Tibial nerve (tissue), 4 donors: ENCODE measurements around the gene SLC25A1.

Source experiments
- CTCF ChIP-seq, 5 experiments: fragments of 200-600 bp in 3 of 5; fragments of 450-650 bp in 2 of 5; sonication (generic) in 3 of 5; IDR thresholded peaks; one replicate each; pipeline ENCODE4 v1.5.1; 2016 to 2019; ENCODE audit warnings: antibody characterized with exemption in 5 of 5, mild to moderate bottlenecking in 3 of 5, moderate library complexity in 2 of 5
- EP300 ChIP-seq, 2 donors: sonication (generic); formaldehyde crosslinking; IDR thresholded peaks; one replicate each; pipeline ENCODE4 v1.6.1; 2017; ENCODE audit warnings: antibody characterized with exemption in 2 of 2, mild to moderate bottlenecking in 1 of 2

GRCh38 chr22:19172213-19173046, 6.1 kb downstream of the SLC25A1 start:
- TF ChIP-seq CTCF (IDR thresholded peaks at IDR 0.05), result no peak
- TF ChIP-seq EP300 (IDR thresholded peaks at IDR 0.05), result no peak
